GM18517 (cell line): ENCODE data around the gene FRRS1.
"Not testable (repeated sequence)": the region's sequence is repeated elsewhere in the genome, so short reads cannot be mapped to it uniquely, and the experiment has no call there.

Experiments
- ATAC-seq: cut with Tn5 transposase; IDR thresholded peaks from one replicate; pipeline ENCODE4 v1.9.1; 2021; ENCODE audit warnings: mild to moderate bottlenecking, moderate library complexity; ENCODE audit not compliant: unreplicated experiment

FRRS1 gene

GRCh38 chr1:99768104-99768503 lies 1.7 kb upstream of the FRRS1 start:
- ATAC-seq: no peak

GRCh38 chr1:99764909-99765308 lies 1.5 kb downstream of the FRRS1 start:
- ATAC-seq: no peak

- no peak for ATAC-seq
These were observed 2.0 kb downstream of the FRRS1 start for GRCh38 chr1:99764439-99764838.

- ATAC-seq: no peak
These were observed 2.5 kb downstream of the FRRS1 start for GRCh38 chr1:99763956-99764355.

GRCh38 chr1:99761774-99762173 lies 4.7 kb downstream of the FRRS1 start:
- ATAC-seq: no peak

GRCh38 chr1:99759518-99760160 lies 6.8 kb downstream of the FRRS1 start:
- no peak for ATAC-seq

- ATAC-seq: not testable (repeated sequence)
These were observed 7.5 kb downstream of the FRRS1 start for GRCh38 chr1:99758686-99759517.

GRCh38 chr1:99758073-99758511 lies 8.3 kb downstream of the FRRS1 start:
- ATAC-seq: peak; percentile 88

GRCh38 chr1:99756598-99756997 lies 9.8 kb downstream of the FRRS1 start:
- ATAC-seq: no peak

- ATAC-seq: no peak
These were observed 10.8 kb downstream of the FRRS1 start for GRCh38 chr1:99755664-99756063.

GRCh38 chr1:99754697-99755096 lies 11.7 kb downstream of the FRRS1 start:
- ATAC-seq: no peak

- ATAC-seq: no peak
These were observed 12.3 kb downstream of the FRRS1 start for GRCh38 chr1:99754055-99754626.

- peak; percentile 86 for ATAC-seq
These were observed 14.4 kb downstream of the FRRS1 start for GRCh38 chr1:99751877-99752504.

GRCh38 chr1:99749504-99750347 lies 16.7 kb downstream of the FRRS1 start:
- ATAC-seq: peak; percentile 82

- ATAC-seq: no peak
These were observed 18.0 kb downstream of the FRRS1 start for GRCh38 chr1:99748419-99748818.

GRCh38 chr1:99745684-99746083 lies 20.8 kb downstream of the FRRS1 start:
- no peak for ATAC-seq

- no peak for ATAC-seq
These were observed 21.4 kb downstream of the FRRS1 start for GRCh38 chr1:99745061-99745460.

- ATAC-seq: no peak
These were observed 26.3 kb downstream of the FRRS1 start for GRCh38 chr1:99740141-99740540.

- ATAC-seq: no peak
These were observed 27.5 kb downstream of the FRRS1 start for GRCh38 chr1:99738858-99739465.

GRCh38 chr1:99737016-99737415 lies 29.4 kb downstream of the FRRS1 start:
- ATAC-seq: no peak
